ENCODE data around the gene FGF22.

FGF22 gene

GRCh38 chr19:641702-642101, 2.0 kb downstream of the FGF22 start:
- no peak overlapping the region for H3K4me3 ChIP-seq (ENCODE audit: low read depth, low read length)
- DNase-seq (ENCODE audit: low read depth): no peak
- TF ChIP-seq CTCF (IDR thresholded peaks at IDR 0.05; ENCODE audit: low read depth, low read length, missing control alignments): no peak

GRCh38 chr19:642767-643727, 3.4 kb downstream of the FGF22 start:
- TF ChIP-seq CTCF (IDR thresholded peaks at IDR 0.05; ENCODE audit: low read depth, low read length, missing control alignments): no peak
- DNase-seq (ENCODE audit: low read depth): no peak
- no peak overlapping the region for H3K4me3 ChIP-seq (ENCODE audit: low read depth, low read length)

- DNase-seq (ENCODE audit: low read depth): no peak
- TF ChIP-seq CTCF (IDR thresholded peaks at IDR 0.05; ENCODE audit: low read depth, low read length, missing control alignments): no peak
- H3K4me3 ChIP-seq (ENCODE audit: low read depth, low read length): no peak overlapping the region
These were observed 4.1 kb downstream of the FGF22 start for GRCh38 chr19:643736-644135.

GRCh38 chr19:644363-644762, 4.7 kb downstream of the FGF22 start:
- TF ChIP-seq CTCF (IDR thresholded peaks at IDR 0.05; ENCODE audit: low read depth, low read length, missing control alignments): no peak
- no peak overlapping the region for H3K4me3 ChIP-seq (ENCODE audit: low read depth, low read length)
- DNase-seq (ENCODE audit: low read depth): no peak

- no peak for TF ChIP-seq CTCF (IDR thresholded peaks at IDR 0.05; ENCODE audit: low read depth, low read length, missing control alignments)
- H3K4me3 ChIP-seq (ENCODE audit: low read depth, low read length): no peak overlapping the region
- no peak for DNase-seq (ENCODE audit: low read depth)
These were observed 5.1 kb downstream of the FGF22 start for GRCh38 chr19:644789-645188.

- no peak overlapping the region for H3K4me3 ChIP-seq (ENCODE audit: low read depth, low read length)
- DNase-seq (ENCODE audit: low read depth): no peak
- no peak for TF ChIP-seq CTCF (IDR thresholded peaks at IDR 0.05; ENCODE audit: low read depth, low read length, missing control alignments)
These were observed 6.5 kb downstream of the FGF22 start for GRCh38 chr19:645912-646778.
